A673 (cell line): Measurements from ENCODE around the gene TET1. TPM values are rescaled to one million over a fixed set of nuclear protein-coding genes. Genes with fewer than 3 reads are reported as not detected.

Experiments
- BruUV-seq: library from RNA; stranded (reverse); fragments of 400-500 nt; replicated peaks from 2 replicates; lab custom pipeline; 2021; lab: Mats Ljungman, UMichigan
- CTCF ChIA-PET: fragments of 300-600 bp; sonication (Branson Sonifier 250); formaldehyde crosslinking; loops from one replicate; lab custom pipeline; 2022; ENCODE audit warnings: antibody characterized with exemption; lab: Charles Lee
- POLR2A ChIA-PET: fragments of 300-600 bp; sonication (Branson Sonifier 250); formaldehyde crosslinking; loops from one replicate; lab custom pipeline; 2022; ENCODE audit warnings: antibody characterized with exemption; ENCODE audit not compliant: low non-redundant PET; lab: Charles Lee
- DNase-seq: peaks from one replicate; pipeline ENCODE4 v3.0.0-alpha.2; 2015; ENCODE audit warnings: low spot score
- H3K27ac ChIP-seq: fragments of 200-600 bp; sonication (generic); 2 replicates; pipeline ENCODE4 v1.5.1; 2016; ENCODE audit warnings: mixed run types, low read depth, mild to moderate bottlenecking, mixed read lengths, antibody characterized with exemption, low read length; ENCODE audit not compliant: poor library complexity, severe bottlenecking
- H3K27me3 ChIP-seq: fragments of 200-600 bp; sonication (generic); replicated peaks from 2 replicates; pipeline ENCODE4 v1.6.1; 2017; ENCODE audit warnings: mixed run types, low read depth, mild to moderate bottlenecking, mixed read lengths, antibody characterized with exemption, low read length; ENCODE audit not compliant: insufficient read depth, poor library complexity
- H3K36me3 ChIP-seq: fragments of 200-600 bp; sonication (generic); 2 replicates; pipeline ENCODE4 v1.6.1; 2016; ENCODE audit warnings: mixed run types, mild to moderate bottlenecking, mixed read lengths, antibody characterized with exemption, low read length; ENCODE audit not compliant: insufficient read depth, poor library complexity, severe bottlenecking
- H3K4me1 ChIP-seq: fragments of 200-600 bp; sonication (generic); 2 replicates; pipeline ENCODE4 v1.6.1; 2017; ENCODE audit warnings: mixed run types, mild to moderate bottlenecking, mixed read lengths, antibody characterized with exemption, low read length; ENCODE audit not compliant: insufficient read depth, poor library complexity, severe bottlenecking
- H3K4me3 ChIP-seq: fragments of 200-600 bp; sonication (generic); 2 replicates; pipeline ENCODE4 v1.5.1; 2016; ENCODE audit warnings: low read depth, mixed run types, mild to moderate bottlenecking, mixed read lengths, low read length; ENCODE audit not compliant: poor library complexity, severe bottlenecking
- H3K9me3 ChIP-seq: fragments of 200-600 bp; sonication (generic); 2 replicates; pipeline ENCODE4 v1.6.1; 2016; ENCODE audit warnings: mixed run types, low read depth, mild to moderate bottlenecking, mixed read lengths, antibody characterized with exemption, low read length; ENCODE audit not compliant: poor library complexity, severe bottlenecking
- EZH2 ChIP-seq: fragments of 200-600 bp; sonication (generic); IDR thresholded peaks from 2 replicates; pipeline ENCODE4 v1.6.1; 2017; ENCODE audit warnings: borderline replicate concordance, low read depth, mild to moderate bottlenecking, mixed read lengths, antibody characterized with exemption, low read length; ENCODE audit not compliant: poor library complexity, severe bottlenecking
- intact Hi-C: fragments of 100-400 bp; cut with micrococcal nuclease; formaldehyde crosslinking; loops from one replicate; pipeline ENCODE4 v1.10.0; 2022; ENCODE audit not compliant: unreplicated experiment
- total RNA-seq: library from RNA; stranded (reverse); gene quantifications from 2 replicates; pipeline ENCODE4 v1.2.3, GENCODE V29; 2021
- TF ChIP-seq, protein P1 (sequence below): fragments of 300-800, 200-600 bp; sonication (generic); conservative IDR thresholded peaks from 2 replicates; pipeline ENCODE4 v1.5.1; 2017; ENCODE audit warnings: low read depth, mild to moderate bottlenecking, antibody characterized with exemption, low read length, moderate library complexity, mixed read lengths

TET1 gene
- total RNA-seq, 1 experiment from 2014 or later = 15.2 TPM

DNA sequence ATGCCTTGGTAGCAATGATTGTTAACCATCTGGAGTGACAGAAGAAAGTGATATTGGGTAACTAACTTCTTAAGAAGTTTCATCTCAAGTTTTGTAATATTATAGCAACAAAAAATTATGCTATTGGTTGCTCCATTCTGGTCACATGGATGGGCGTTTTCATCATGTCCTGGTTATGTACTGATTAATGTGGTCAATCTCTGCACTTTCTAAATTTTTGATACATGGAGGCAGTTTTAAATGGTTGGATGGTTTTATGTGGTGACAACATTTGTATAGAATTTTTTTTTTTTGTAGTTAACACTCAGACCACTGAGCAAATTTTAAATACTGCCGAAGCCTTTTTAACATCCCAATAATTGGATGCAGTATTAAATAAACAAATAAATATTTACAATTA lies 105.7 kb downstream of the TET1 start:
- Histone ChIP-seq H3K27ac (no peak overlapping the region), H3K36me3 (peaks cover 20% of the 10 kb centered on the region), H3K4me3 (no peak overlapping the region), H3K9me3 (no peaks in the 10 kb centered on the region), H3K27me3 (no peaks in the 10 kb centered on the region), H3K4me1 (no peaks in the 10 kb centered on the region)
- CTCF ChIA-PET = no interaction called here
- no TSS peak for BruUV-seq
- intact Hi-C loops = no loop called here
- DNase-seq = no peak
- POLR2A ChIA-PET = no interaction called here
- TF ChIP-seq, protein P1, sequence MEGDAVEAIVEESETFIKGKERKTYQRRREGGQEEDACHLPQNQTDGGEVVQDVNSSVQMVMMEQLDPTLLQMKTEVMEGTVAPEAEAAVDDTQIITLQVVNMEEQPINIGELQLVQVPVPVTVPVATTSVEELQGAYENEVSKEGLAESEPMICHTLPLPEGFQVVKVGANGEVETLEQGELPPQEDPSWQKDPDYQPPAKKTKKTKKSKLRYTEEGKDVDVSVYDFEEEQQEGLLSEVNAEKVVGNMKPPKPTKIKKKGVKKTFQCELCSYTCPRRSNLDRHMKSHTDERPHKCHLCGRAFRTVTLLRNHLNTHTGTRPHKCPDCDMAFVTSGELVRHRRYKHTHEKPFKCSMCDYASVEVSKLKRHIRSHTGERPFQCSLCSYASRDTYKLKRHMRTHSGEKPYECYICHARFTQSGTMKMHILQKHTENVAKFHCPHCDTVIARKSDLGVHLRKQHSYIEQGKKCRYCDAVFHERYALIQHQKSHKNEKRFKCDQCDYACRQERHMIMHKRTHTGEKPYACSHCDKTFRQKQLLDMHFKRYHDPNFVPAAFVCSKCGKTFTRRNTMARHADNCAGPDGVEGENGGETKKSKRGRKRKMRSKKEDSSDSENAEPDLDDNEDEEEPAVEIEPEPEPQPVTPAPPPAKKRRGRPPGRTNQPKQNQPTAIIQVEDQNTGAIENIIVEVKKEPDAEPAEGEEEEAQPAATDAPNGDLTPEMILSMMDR = no peak
- no peak for TF ChIP-seq EZH2

DNA sequence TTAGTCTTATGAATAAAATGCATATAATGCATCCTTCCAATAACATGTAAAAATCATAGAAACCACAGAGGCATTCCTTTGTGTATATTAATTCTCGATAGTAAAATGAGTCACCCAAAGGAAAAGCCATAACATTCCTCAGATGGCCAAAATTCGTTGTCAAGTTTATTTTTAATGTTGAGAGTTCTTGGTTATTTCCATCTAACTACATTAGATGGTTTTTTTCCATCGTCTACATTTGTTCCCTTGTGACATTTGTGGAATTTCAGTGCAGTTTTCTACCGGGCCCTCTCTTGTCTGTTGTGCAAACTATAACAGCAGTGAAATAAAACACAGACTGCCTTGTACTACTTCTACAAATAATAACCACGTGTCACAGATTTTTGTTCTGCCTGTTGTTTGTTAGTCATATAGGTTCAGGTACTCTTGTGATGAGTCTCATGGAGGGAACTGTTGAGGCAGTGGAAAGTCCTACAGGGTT lies 106.2 kb downstream of the TET1 start:
- Histone ChIP-seq H3K27me3 (no peaks in the 10 kb centered on the region), H3K27ac (no peak overlapping the region), H3K9me3 (no peaks in the 10 kb centered on the region), H3K36me3 (peaks cover 24% of the 10 kb centered on the region), H3K4me1 (no peaks in the 10 kb centered on the region), H3K4me3 (no peak overlapping the region)
- no peak for TF ChIP-seq EZH2
- TF ChIP-seq, protein P1 = no peak
- BruUV-seq = no TSS peak
- ChIA-PET POLR2A (no interaction called here), CTCF (no interaction called here)
- no peak for DNase-seq
- intact Hi-C loops = no loop called here

DNA sequence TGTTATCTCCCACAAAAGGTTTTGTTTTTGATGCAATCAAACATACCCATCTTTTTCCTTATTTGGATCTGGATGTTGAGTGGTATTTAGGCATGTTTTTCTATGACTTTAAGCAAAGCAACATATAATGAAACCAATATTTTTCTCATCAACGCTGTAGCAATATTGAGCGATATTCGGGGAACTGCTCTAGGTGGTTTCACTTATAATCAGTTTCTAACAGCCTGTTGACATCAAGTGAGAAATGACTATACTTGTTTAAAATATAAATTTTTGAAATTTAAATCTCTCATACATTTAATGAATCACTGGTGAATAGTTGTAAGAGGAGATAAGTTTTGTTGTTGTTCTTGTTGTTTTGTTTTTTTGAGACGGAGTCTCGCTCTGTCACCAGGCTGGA lies 108.1 kb downstream of the TET1 start:
- no peaks in the 10 kb centered on the region for H3K9me3 ChIP-seq
- H3K36me3 ChIP-seq = peaks cover 31% of the 10 kb centered on the region
- no peak overlapping the region for H3K4me3 ChIP-seq
- H3K27ac ChIP-seq = no peak overlapping the region
- no peaks in the 10 kb centered on the region for H3K27me3 ChIP-seq
- no peaks in the 10 kb centered on the region for H3K4me1 ChIP-seq
- ChIA-PET CTCF (no interaction called here), POLR2A (no interaction called here)
- DNase-seq = no peak
- no peak for TF ChIP-seq EZH2
- TF ChIP-seq, protein P1 = no peak
- intact Hi-C loops = no loop called here
- no TSS peak for BruUV-seq
